ENCODE results near the gene MEIOB. TPM values are rescaled to one million over a fixed set of nuclear protein-coding genes. Genes with fewer than 3 reads are reported as not detected.

MEIOB gene
- total RNA-seq, 2 donors from 2014 or later, result 0.26 TPM; not detected in 1

GRCh38 chr16:1895949-1896675 is 24.1 kb upstream of the MEIOB start:
- Histone ChIP-seq H3K9me3 (no peaks in the 10 kb centered on the region), H3K27me3 (no peaks in the 10 kb centered on the region), H3K27ac (no peak overlapping the region), H3K36me3 (replicated peaks in 1 of 2; ENCODE audit: insufficient read depth in 1 of 2, low read depth in 2 of 2) (no peaks in the 10 kb centered on the region), H3K4me1 (peaks cover 13% of the 10 kb centered on the region), H3K4me3 (no peak overlapping the region)
- DNase-seq (no peak), ATAC-seq (no peak)
- no peak for TF ChIP-seq POLR2A (IDR thresholded peaks at IDR 0.05)
- TF ChIP-seq CTCF (IDR thresholded peaks at IDR 0.05), result no peak
- intact Hi-C loops (cut with DNase I), result no loop called here
- 61 to 72% methylated on average over 8 to 27 of the region's 27 CpGs for WGBS, 2 donors

GRCh38 chr16:1895068-1895467 is 23.1 kb upstream of the MEIOB start:
- Histone ChIP-seq H3K27me3 (peaks cover 0 to 3% of the 10 kb centered on the region in 2 donors), H3K27ac (no peak overlapping the region)
- DNase-seq, result no peak

GRCh38 chr16:1890708-1891050 is 18.7 kb upstream of the MEIOB start:
- TF ChIP-seq POLR2A (IDR thresholded peaks at IDR 0.05), result no peak
- TF ChIP-seq CTCF (IDR thresholded peaks at IDR 0.05), result no peak
- DNase-seq (no peak), ATAC-seq (no peak)
- Histone ChIP-seq H3K4me3 (no peak overlapping the region), H3K27me3 (peaks cover 0 to 10% of the 10 kb centered on the region in 2 donors), H3K9me3 (no peaks in the 10 kb centered on the region), H3K4me1 (no peaks in the 10 kb centered on the region), H3K36me3 (replicated peaks in 1 of 2; ENCODE audit: insufficient read depth in 1 of 2, low read depth in 2 of 2) (no peaks in the 10 kb centered on the region), H3K27ac (no peak overlapping the region)
- intact Hi-C loops (cut with DNase I), result no loop called here
- WGBS, 2 donors, result 19 to 21% methylated on average over 4 of the region's 4 CpGs

More at GRCh38 chr16:1895068-1895467, 23.1 kb upstream of the MEIOB start:
- no peak overlapping the region for H3K4me3 ChIP-seq
- intact Hi-C loops (cut with DNase I), result no loop called here
- no peaks in the 10 kb centered on the region for H3K9me3 ChIP-seq
- no peaks in the 10 kb centered on the region for H3K36me3 ChIP-seq (replicated peaks in 1 of 2; ENCODE audit: insufficient read depth in 1 of 2, low read depth in 2 of 2)
- peaks cover 4% of the 10 kb centered on the region for H3K4me1 ChIP-seq
- TF ChIP-seq POLR2A (IDR thresholded peaks at IDR 0.05) (no peak), CTCF (IDR thresholded peaks at IDR 0.05) (no peak)
- 86 to 90% methylated on average over 5 of the region's 5 CpGs for WGBS, 2 donors
- no peak for ATAC-seq

- no peak for ATAC-seq
- Histone ChIP-seq H3K4me3 (no peak overlapping the region), H3K27ac (no peak overlapping the region), H3K9me3 (no peaks in the 10 kb centered on the region), H3K4me1 (no peaks in the 10 kb centered on the region), H3K36me3 (replicated peaks in 1 of 2; ENCODE audit: insufficient read depth in 1 of 2, low read depth in 2 of 2) (no peaks in the 10 kb centered on the region), H3K27me3 (peaks cover 0 to 10% of the 10 kb centered on the region in 2 donors)
- no peak for DNase-seq
- 28 to 42% methylated on average over 10 to 16 of the region's 16 CpGs for WGBS, 2 donors
- no peak for TF ChIP-seq CTCF (IDR thresholded peaks at IDR 0.05)
- no peak for TF ChIP-seq POLR2A (IDR thresholded peaks at IDR 0.05)
- intact Hi-C loops (cut with DNase I), result no loop called here
Observed at GRCh38 chr16:1890024-1890707, 18.2 kb upstream of the MEIOB start.

Measured in body of pancreas (tissue), 4 donors.